Amniotic stem cell (primary cell): ENCODE data around the gene ZNF180.
"Not testable (repeated sequence)": the region's sequence is repeated elsewhere in the genome, so short reads cannot be mapped to it uniquely, and the experiment has no call there.

Experiments
- DNase-seq: peaks from one replicate; lab custom pipeline; 2025; lab: John Stamatoyannopoulos, UW

ZNF180 gene

GRCh38 chr19:44496711-44497110 lies 3.6 kb downstream of the ZNF180 start:
- DNase-seq = no peak

GRCh38 chr19:44476559-44477408 lies 23.5 kb downstream of the ZNF180 start:
- no peak for DNase-seq

- not testable (repeated sequence) for DNase-seq
Measured at GRCh38 chr19:44468730-44469129, 31.6 kb downstream of the ZNF180 start.

- not testable (repeated sequence) for DNase-seq
Measured at GRCh38 chr19:44462600-44463286, 37.6 kb downstream of the ZNF180 start.

- DNase-seq = not testable (repeated sequence)
Measured at GRCh38 chr19:44456016-44456415, 44.3 kb downstream of the ZNF180 start.

GRCh38 chr19:44455100-44455499 lies 45.2 kb downstream of the ZNF180 start:
- no peak for DNase-seq

- no peak for DNase-seq
Measured at GRCh38 chr19:44452367-44452766, 48.0 kb downstream of the ZNF180 start.

- DNase-seq = no peak
Measured at GRCh38 chr19:44451687-44452086, 48.6 kb downstream of the ZNF180 start.

GRCh38 chr19:44447916-44448674 lies 52.2 kb downstream of the ZNF180 start, which contains the start of gene ZNF229:
TSS of gene ZNF229 (minus strand) at chr19:44448472. CDS start at chr19:44442847, 5,625 bp downstream.
- DNase-seq = peak; percentile 80

- no peak for DNase-seq
Measured at GRCh38 chr19:44438441-44438840, 61.9 kb downstream of the ZNF180 start.

- DNase-seq = no peak
Measured at GRCh38 chr19:44435441-44435840, 64.9 kb downstream of the ZNF180 start.

GRCh38 chr19:44430956-44431355 lies 69.4 kb downstream of the ZNF180 start:
- DNase-seq = no peak
